AG08395 (cell line): ENCODE data around the gene PHACTR1.
"Not testable (repeated sequence)": the region's sequence is repeated elsewhere in the genome, so short reads cannot be mapped to it uniquely, and the experiment has no call there.

Source experiments
- DNase-seq: peaks from one replicate; pipeline ENCODE4 v3.0.0; 2012; ENCODE audit warnings: mixed read lengths, low spot score

PHACTR1 gene

DNA sequence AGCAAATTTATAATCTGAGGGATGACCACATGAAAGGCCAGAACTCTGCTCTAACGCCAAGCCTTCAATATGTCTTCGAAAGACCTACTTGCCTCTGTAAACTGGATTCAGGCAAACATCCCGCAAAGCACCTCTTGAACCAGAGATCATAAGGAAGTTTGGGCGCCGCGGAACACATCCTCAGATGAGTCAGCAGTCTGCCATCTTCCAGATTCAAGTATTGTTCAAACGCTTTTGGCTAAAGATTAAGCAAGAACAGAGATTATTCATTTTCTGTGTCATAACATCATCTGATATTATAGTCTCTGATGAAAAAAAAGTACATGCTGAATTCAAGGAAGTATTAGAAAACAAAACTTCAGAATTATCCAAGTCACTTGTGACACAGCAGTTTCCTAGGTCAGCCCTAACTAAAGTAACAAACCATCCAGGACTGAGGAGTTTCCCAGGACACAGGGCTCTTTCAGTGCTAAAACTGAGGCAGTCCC lies 591.0 kb downstream of the PHACTR1 start:
- no peak for DNase-seq

GRCh38 chr6:13308332-13308731 lies 591.8 kb downstream of the PHACTR1 start:
- DNase-seq: no peak

DNA sequence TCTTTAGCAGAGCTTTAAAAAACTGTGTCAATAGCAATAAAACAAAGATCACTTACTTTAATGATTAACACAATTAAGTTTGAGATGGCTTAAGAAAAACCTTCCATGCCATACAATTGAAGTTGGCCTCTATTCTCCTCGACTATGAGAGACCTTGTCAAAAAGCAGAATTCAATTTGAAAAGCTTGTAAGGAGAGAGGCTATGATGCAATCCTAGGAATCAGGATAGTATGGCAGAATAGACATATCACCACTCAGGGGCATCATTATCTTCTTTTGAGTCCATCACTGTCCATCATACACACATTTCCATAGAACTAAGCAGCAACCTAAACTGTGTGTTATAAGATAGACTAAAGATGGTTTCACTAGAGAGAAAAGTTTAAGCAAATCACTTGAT lies 594.6 kb downstream of the PHACTR1 start:
- no peak for DNase-seq

DNA sequence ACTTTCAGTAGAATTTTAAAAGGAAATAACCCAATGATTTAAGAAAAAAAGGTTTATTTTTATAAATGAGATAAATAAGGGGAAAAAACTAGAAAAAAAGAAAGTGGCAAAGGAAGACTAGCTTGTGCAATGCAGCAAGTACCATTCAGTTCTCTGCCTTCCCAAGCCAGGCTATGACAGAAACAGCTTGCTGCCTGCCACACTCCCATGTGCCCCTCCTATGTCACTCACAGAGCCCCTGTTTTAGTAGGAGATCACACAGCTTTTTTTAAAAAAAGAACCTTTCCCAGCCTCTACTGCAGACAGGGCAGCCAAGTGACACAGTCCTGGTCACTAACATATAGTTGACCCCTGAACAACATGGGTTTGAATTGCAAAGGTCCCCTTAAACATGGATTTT lies 598.2 kb downstream of the PHACTR1 start:
- no peak for DNase-seq

DNA sequence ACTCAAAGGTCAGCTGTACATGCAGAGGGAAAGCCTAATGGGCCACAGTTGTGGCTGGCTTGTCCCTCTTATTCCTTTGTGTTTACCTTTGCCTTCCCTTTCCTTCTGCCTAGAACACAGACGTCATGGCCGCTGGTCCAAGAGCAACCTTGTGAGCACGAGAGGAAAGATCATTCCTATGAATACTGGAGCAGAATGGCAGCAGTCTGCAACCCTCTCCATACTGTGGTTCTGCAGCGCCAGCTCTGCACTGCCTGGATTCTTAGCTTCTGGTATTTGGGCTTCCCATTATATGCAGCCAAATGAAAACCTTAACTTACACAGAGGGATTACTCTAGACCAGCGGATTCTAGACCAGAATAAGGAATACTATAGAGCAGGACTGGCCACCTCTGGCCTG lies 599.3 kb downstream of the PHACTR1 start:
- DNase-seq: no peak

DNA sequence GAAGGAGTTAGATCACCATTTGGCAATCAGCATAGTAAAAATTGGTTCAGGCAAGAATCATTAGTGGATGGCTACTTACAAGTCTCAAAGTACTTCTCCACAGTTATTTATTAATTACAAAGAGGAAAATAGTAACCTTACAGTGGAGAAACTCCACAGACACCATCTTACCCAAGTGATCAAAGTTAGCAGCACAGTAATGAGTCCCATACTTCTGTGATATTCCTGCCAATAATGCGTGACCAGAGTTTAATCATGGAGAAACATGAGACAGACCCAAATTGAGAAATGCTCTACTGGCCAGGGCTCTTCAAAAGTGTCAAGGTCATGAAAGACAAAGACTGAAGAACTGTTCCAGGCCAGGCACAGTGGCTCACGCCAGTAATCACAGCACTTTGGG lies 602.3 kb downstream of the PHACTR1 start:
- no peak for DNase-seq

DNA sequence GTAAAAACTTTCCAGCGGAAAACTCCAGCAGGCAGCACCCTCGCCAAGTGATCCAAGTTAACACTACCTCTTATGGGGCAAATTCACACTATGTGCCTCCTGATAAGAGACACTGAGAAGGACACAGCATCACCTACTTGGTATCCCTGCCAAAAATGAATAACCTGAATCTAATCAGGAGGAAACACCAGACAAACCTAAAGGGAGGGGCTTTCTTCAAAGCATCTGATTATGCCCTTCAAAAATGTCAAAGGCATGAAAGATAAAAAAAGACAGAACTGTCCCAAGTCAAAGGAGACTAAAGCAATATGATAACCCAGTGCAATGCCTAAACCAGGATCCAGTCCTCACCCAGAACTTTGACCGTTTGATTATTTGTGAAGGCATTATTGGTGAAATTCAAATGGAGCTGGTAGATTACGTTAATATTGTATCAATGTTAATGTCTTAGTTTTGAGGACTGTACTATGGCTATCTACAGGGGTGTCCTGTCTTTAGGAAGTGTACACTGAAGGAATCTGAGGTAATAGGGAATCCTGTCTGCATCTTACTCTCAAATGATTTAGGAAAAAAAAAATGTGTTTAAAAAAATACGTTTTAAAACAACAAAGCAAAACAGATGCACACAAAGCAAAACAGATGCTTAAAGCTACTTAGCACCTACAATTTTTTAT lies 603.5 kb downstream of the PHACTR1 start:
- no peak for DNase-seq

- DNase-seq: not testable (repeated sequence)
These were observed 609.5 kb downstream of the PHACTR1 start for GRCh38 chr6:13326031-13326586.

DNA sequence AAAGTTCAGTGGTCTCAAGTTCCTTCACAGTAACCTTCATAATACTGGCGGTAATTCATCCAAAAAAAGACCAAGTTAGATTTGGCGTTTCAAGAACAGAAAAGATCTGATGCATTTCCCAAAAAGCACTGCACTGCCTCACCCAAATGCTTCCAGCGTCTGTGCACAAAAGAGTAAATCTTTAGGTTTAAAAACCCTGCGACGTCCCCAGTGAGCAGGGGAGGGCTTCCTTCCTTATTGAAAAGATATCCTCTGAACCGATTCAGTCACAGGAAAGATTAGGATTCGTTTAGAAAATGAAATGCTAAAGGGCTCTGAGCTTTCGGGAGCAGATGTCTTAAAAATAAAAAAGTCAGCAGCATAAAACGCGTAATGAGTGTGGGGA lies 611.1 kb downstream of the PHACTR1 start:
- no peak for DNase-seq

DNA sequence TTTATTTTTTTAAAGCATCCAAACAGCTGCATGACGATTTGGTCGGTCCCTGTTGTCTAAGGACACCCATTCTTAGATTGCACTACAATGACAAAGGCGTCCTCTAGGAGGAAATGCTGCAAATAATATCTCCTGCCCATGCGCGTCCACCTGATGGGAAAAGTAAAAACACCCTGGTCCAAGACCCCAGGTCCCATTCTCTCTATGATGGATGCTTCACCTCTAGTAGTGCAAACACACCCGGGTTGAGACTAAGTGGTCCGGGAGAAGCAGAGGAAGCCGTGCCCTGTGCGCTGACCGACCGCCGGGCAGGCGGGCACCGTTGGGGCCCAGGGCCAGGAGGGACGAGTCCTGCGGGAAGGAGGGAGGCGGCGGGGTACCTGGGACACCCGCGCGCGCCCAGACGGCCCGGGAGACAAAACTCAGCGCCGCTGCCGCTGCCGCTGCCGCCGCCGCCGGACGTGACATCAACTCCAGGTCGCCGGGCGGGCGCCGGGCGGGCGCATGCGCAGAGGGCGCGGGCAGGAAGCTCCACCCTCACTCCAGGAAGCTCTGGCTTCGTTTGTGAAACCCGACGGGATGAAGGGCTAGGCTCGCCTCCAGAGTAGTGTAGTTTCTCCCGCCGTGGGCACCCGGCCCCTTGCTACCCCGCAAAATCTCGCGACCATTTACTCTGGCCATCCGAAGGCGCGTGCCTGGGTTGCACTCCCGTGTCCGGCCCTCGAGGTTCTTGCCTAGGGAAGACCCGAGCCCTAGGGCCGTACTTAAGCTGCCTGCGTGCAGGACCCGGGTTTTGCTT lies 611.7 kb downstream of the PHACTR1 start, which contains the start of gene TBC1D7:
Gene TBC1D7, minus strand, starts transcription at position 462 of the 799 bp plus-strand sequence. CDS start 1,639 bp downstream, outside the sequence.
- peak; percentile 97 for DNase-seq

DNA sequence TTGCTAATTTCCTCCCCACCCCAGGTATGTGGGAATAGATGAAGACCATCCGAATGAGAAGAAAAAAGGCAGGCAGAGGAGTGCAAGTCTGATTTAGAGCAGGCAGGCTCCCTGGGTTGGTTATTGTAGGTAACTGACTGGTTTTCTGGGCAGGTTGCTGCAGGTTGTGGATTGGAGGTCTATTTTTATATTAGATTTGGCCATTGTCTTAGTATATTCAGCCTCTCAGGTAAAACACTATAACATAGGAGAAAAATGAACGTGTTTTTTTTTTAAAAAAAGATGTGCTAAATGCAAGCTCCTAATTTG lies 612.3 kb downstream of the PHACTR1 start:
- DNase-seq: no peak

GRCh38 chr6:13331516-13332348 lies 615.2 kb downstream of the PHACTR1 start:
- DNase-seq: no peak

- DNase-seq: no peak
These were observed 615.8 kb downstream of the PHACTR1 start for GRCh38 chr6:13332349-13332706.

DNA sequence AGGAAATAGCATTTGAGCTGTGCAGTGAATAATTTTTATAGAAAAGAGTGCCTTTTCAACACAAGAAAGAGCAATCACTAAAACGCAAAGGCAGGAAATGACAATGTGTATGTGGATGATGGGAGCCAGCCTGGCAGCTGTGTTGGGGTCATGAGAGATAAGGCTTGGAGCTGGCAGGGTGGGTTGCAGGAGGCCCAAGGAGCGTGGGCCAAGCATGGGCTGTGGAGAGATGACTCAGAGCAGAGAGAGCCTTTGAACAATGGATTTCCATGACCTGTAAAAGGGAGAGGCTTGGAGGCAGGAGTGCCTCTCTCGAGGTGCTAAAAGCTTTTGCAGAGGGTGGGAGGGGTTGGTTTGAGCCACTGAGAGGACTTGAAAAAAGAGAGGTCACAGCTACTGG lies 618.4 kb downstream of the PHACTR1 start:
- no peak for DNase-seq

DNA sequence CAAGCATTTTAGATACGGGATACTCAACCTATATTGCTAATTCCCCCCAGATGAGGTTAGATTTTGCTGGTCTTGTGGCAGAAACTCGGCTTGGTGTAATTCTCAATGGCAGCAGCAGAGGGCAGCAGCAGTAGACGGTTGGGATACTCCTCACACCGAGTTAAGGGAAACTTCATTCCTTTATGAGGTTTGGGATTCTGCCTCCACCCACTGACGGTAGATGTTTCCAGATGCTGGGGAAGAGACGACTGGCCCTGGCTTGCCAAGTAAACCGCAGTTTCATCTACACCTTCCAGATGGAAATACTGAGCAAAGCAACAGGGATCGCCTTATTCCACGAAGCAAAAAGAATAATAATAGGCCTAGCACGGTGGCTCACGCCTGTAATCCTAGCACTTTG lies 620.0 kb downstream of the PHACTR1 start:
- peak; percentile 97 for DNase-seq

DNA sequence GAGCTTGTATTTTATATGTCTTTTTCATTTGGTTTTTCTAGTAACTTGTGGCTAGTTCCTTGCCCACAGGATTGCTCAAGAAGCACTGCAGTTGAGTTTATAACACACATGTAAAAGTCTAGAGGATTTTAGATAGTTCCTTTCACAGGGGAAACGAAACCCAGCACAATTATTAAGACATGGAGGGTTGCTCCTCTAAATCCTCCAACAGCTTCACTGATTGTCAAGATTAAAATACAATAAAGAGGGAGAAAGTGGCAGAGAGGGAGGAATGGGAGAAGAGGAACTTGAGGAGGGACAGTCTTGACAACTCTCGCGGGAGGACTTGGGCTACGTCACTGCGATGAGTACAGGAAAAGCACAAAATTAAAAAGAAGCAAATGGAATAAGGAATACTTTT lies 621.5 kb downstream of the PHACTR1 start:
- no peak for DNase-seq
